IMR-90 (cell line): ENCODE data around the gene RAB36. TPM values are rescaled to one million over a fixed set of nuclear protein-coding genes. Genes with fewer than 3 reads are reported as not detected.

ENCODE experiments used
- ATAC-seq: fragments of 200-7000 bp; cut with Tn5 transposase; 2 replicates; pipeline ENCODE4 v1.9.1; 2020; ENCODE audit warnings: low read depth, mild to moderate bottlenecking, moderate library complexity
- BruUV-seq: library from RNA; stranded (reverse); fragments of 400-500 nt; replicated peaks from 2 replicates; lab custom pipeline; 2021; lab: Mats Ljungman, UMichigan
- CTCF ChIA-PET: fragments of 300-600 bp; formaldehyde crosslinking; extraction: SDS; loops from one replicate; lab custom pipeline; 2021; ENCODE audit warnings: antibody characterized with exemption; lab: Yijun Ruan, JAX
- POLR2A ChIA-PET: fragments of 300-600 bp; sonication (Branson Sonifier 250); formaldehyde crosslinking; loops from one replicate; lab custom pipeline; 2022; ENCODE audit warnings: antibody characterized with exemption; ENCODE audit not compliant: unreplicated experiment; lab: Charles Lee
- DNase-seq: peaks from one replicate; pipeline ENCODE4 v3.0.0; 2013
- H2AFZ ChIP-seq: replicated peaks from 2 replicates; pipeline ENCODE3; 2013; ENCODE audit warnings: low read length, mild to moderate bottlenecking; ENCODE audit not compliant: poor library complexity
- H2AK5ac ChIP-seq: 2 replicates; pipeline ENCODE4 v1.6.1; 2013; ENCODE audit warnings: low read depth, low read length, inconsistent platforms
- H2AK9ac ChIP-seq: replicated peaks from 2 replicates; pipeline ENCODE3; 2013; ENCODE audit warnings: mild to moderate bottlenecking, low read depth, low read length, moderate library complexity; ENCODE audit not compliant: poor library complexity
- H2BK120ac ChIP-seq: 2 replicates; pipeline ENCODE4 v1.6.1; 2013; ENCODE audit warnings: low read depth, low read length, inconsistent platforms
- H2BK15ac ChIP-seq: 3 replicates; pipeline ENCODE4 v1.6.1; 2013; ENCODE audit warnings: low read depth, low read length, inconsistent platforms
- H2BK20ac ChIP-seq: 2 replicates; pipeline ENCODE4 v1.6.1; 2013; ENCODE audit warnings: low read depth, mild to moderate bottlenecking, inconsistent platforms, low read length, moderate library complexity
- H2BK5ac ChIP-seq: 2 replicates; pipeline ENCODE4 v1.6.1; 2013; ENCODE audit warnings: mild to moderate bottlenecking, low read depth, low read length, inconsistent platforms; ENCODE audit not compliant: poor library complexity, severe bottlenecking
- H3K14ac ChIP-seq: replicated peaks from 2 replicates; pipeline ENCODE4 v1.6.1; 2013; ENCODE audit warnings: low read depth, low read length, inconsistent platforms
- H3K18ac ChIP-seq: 2 replicates; pipeline ENCODE4 v1.6.1; 2013; ENCODE audit warnings: low read depth, low read length, control low read depth
- H3K23ac ChIP-seq: 2 replicates; pipeline ENCODE4 v1.6.1; 2013; ENCODE audit warnings: low read depth, low read length, inconsistent platforms
- H3K27ac ChIP-seq: 2 replicates; pipeline ENCODE4 v1.5.1; 2013; ENCODE audit warnings: mild to moderate bottlenecking, control low read depth, low read length; ENCODE audit not compliant: insufficient read depth
- H3K27me3 ChIP-seq: 2 replicates; pipeline ENCODE4 v1.6.1; 2013; ENCODE audit warnings: low read length; ENCODE audit not compliant: control insufficient read depth, insufficient read depth
- H3K36me3 ChIP-seq: 2 replicates; pipeline ENCODE4 v1.6.1; 2013; ENCODE audit warnings: low read length, mixed read lengths; ENCODE audit not compliant: control insufficient read depth, insufficient read depth
- H3K4ac ChIP-seq: 2 replicates; pipeline ENCODE4 v1.6.1; 2013; ENCODE audit warnings: low read depth, low read length, inconsistent platforms
- H3K4me1 ChIP-seq: 2 replicates; pipeline ENCODE4 v1.6.1; 2013; ENCODE audit warnings: low read length, mixed read lengths; ENCODE audit not compliant: control insufficient read depth, insufficient read depth
- H3K4me2 ChIP-seq: 2 replicates; pipeline ENCODE4 v1.6.1; 2013; ENCODE audit warnings: low read depth, mild to moderate bottlenecking, control low read depth, low read length, moderate library complexity
- H3K4me3 ChIP-seq: 2 replicates; pipeline ENCODE4 v1.5.1; 2013; ENCODE audit warnings: low read depth, mild to moderate bottlenecking, control low read depth, low read length, moderate library complexity; ENCODE audit not compliant: insufficient read depth
- H3K56ac ChIP-seq: 2 replicates; pipeline ENCODE4 v1.6.1; 2013; ENCODE audit warnings: low read length, inconsistent platforms; ENCODE audit not compliant: insufficient read depth; ENCODE audit errors: extremely low read depth
- H3K79me1 ChIP-seq, 2 experiments: 2 replicates each; pipeline ENCODE4 v1.6.1; 2013; ENCODE audit warnings: low read length in 2 of 2, inconsistent platforms in 1 of 2, low read depth in 1 of 2
- H3K9ac ChIP-seq: 2 replicates; pipeline ENCODE4 v1.6.1; 2013; ENCODE audit warnings: low read depth, low read length, control low read depth
- H3K9me1 ChIP-seq: 2 replicates; pipeline ENCODE4 v1.6.1; 2013; ENCODE audit warnings: low read length, inconsistent platforms; ENCODE audit not compliant: insufficient read depth
- H3K9me3 ChIP-seq: 2 replicates; pipeline ENCODE4 v1.6.1; 2013; ENCODE audit warnings: low read length; ENCODE audit not compliant: control insufficient read depth, insufficient read depth
- H4K20me1 ChIP-seq: 2 replicates; pipeline ENCODE4 v1.6.1; 2013; ENCODE audit warnings: low read length, inconsistent platforms; ENCODE audit not compliant: insufficient read depth
- H4K5ac ChIP-seq: 2 replicates; pipeline ENCODE4 v1.6.1; 2013; ENCODE audit warnings: mild to moderate bottlenecking, low read depth, low read length, control low read depth
- H4K8ac ChIP-seq, 2 experiments: 2 replicates each; pipeline ENCODE4 v1.6.1; 2013; ENCODE audit warnings: low read depth in 2 of 2, low read length in 2 of 2, control low read depth in 1 of 2, inconsistent platforms in 1 of 2
- H4K91ac ChIP-seq: 2 replicates; pipeline ENCODE4 v1.6.1; 2013; ENCODE audit warnings: low read depth, low read length, inconsistent platforms; ENCODE audit not compliant: insufficient read depth
- ELK1 ChIP-seq: fragments of 150-350 bp; IDR thresholded peaks from 2 replicates; pipeline ENCODE4 v1.6.1; 2016; ENCODE audit warnings: low read depth, mild to moderate bottlenecking, low read length, moderate library complexity, borderline replicate concordance
- MAZ ChIP-seq: IDR thresholded peaks from 2 replicates; pipeline ENCODE4 v1.6.1; 2012; ENCODE audit warnings: low read depth, mild to moderate bottlenecking, low read length, improper control_type of control experiment, moderate library complexity, borderline replicate concordance
- MXI1 ChIP-seq: IDR thresholded peaks from 2 replicates; pipeline ENCODE4 v1.6.1; 2012; ENCODE audit warnings: low read depth, mild to moderate bottlenecking, low read length, moderate library complexity, borderline replicate concordance
- NFE2L2 ChIP-seq: fragments of 150-350 bp; IDR thresholded peaks from 2 replicates; pipeline ENCODE4 v1.6.1; 2016; ENCODE audit warnings: low read depth, mild to moderate bottlenecking, low read length
- SMC3 ChIP-seq: fragments of 150-350 bp; IDR thresholded peaks from 2 replicates; pipeline ENCODE4 v1.6.1; 2016; ENCODE audit warnings: low read depth, mild to moderate bottlenecking, antibody characterized with exemption, low read length, moderate library complexity
- WGBS, 2 experiments: methylation state at CpG; one replicate each; pipeline versions ENCODE4 v1.1.5 to v1.1.7; 2013; ENCODE audit warnings: missing lambda C conversion rate in 2 of 2; ENCODE audit not compliant: insufficient read length in 1 of 2; ENCODE audit errors: extremely low coverage in 2 of 2; 5-methylcytosine and 5-hydroxymethylcytosine counted together
- dilution Hi-C: fragments of 300-500 bp; cut with HindIII; formaldehyde crosslinking; loops from one replicate; pipeline ENCODE4 v1.14.3; 2018; ENCODE audit warnings: low sequenced_read_pairs; ENCODE audit not compliant: unreplicated experiment
- in situ Hi-C: fragments of 300-500 bp; cut with MboI; formaldehyde crosslinking; loops from 3 replicates; pipeline ENCODE4 v1.14.3; 2019; ENCODE audit warnings: low sequenced_read_pairs, inconsistent platforms, mixed read lengths
- intact Hi-C: fragments of 100-400 bp; cut with micrococcal nuclease; formaldehyde crosslinking; loops from 2 replicates; pipeline ENCODE4 v1.10.0; 2022
- polyA plus RNA-seq, 3 experiments: library from polyadenylated mRNA; depleted of rRNA; stranded (reverse); fragments of >200 nt; gene quantifications; 2 replicates each; pipeline ENCODE4 v1.2.3, GENCODE V29; 2012; ENCODE audit warnings: low replicate concordance in 1 of 3
- total RNA-seq: library from RNA; depleted of rRNA; stranded (reverse); fragments of >200 nt; gene quantifications from 2 replicates; pipeline ENCODE4 v1.2.3, GENCODE V29; 2012

The RAB36 gene
- total and polyA plus RNA-seq, 2 of the 4 experiments (the other 2 are of a cell fraction), result 3.6 to 4.0 TPM

- CTCF ChIA-PET, result no interaction called here
- Histone ChIP-seq H4K8ac (no peak overlapping the region), H3K27me3 (peaks cover 6% of the 10 kb centered on the region; the same call in 1 of the 2 replicates), H2BK15ac (no peak overlapping the region), H3K4me2 (no peak overlapping the region), H3K9ac (no peak overlapping the region), H2AK9ac (no peak overlapping the region), H3K36me3 (no peaks in the 10 kb centered on the region), H2AK5ac (no peak overlapping the region), H3K56ac (no peak overlapping the region), H2BK120ac (no peak overlapping the region), H4K20me1 (no peaks in the 10 kb centered on the region; the same call in 1 of the 2 replicates), H3K14ac (no peak overlapping the region), H3K4ac (no peak overlapping the region), H3K4me3 (no peak overlapping the region), H3K79me1 (no peaks in the 10 kb centered on the region), H3K9me1 (no peaks in the 10 kb centered on the region), H4K91ac (no peak overlapping the region), H2BK5ac (no peak overlapping the region), H3K18ac (no peak overlapping the region), H3K27ac (no peak overlapping the region), H3K9me3 (no peaks in the 10 kb centered on the region), H3K4me1 (no peaks in the 10 kb centered on the region), H4K5ac (no peak overlapping the region), H3K23ac (no peak overlapping the region), H2AFZ (no peak overlapping the region), H2BK20ac (no peak overlapping the region)
- DNase-seq, result no peak
- in situ Hi-C loops (no loop called here), dilution Hi-C loops (no loop called here), intact Hi-C loops (no loop called here)
- no peak for TF ChIP-seq ELK1
- no peak for TF ChIP-seq NFE2L2
- TF ChIP-seq MAZ, result no peak
- no peak for TF ChIP-seq MXI1
- no peak for TF ChIP-seq SMC3
- 81% methylated on average over 7 of the region's 18 CpGs; no CpG with 5 or more reads in 1 of the 2 experiments for WGBS, 2 experiments
- no TSS peak for BruUV-seq
- ATAC-seq, result no peak
- POLR2A ChIA-PET, result no interaction called here
Observed at GRCh38 chr22:23113847-23114720, 31.2 kb upstream of the RAB36 start.
